Endothelial cell of umbilical vein (primary cell): ENCODE measurements around the gene AP3S2. TPM values are rescaled to one million over a fixed set of nuclear protein-coding genes. Genes with fewer than 3 reads are reported as not detected.

Source experiments
- BruUV-seq: library from RNA; stranded (reverse); fragments of 400-500 nt; replicated peaks from 2 replicates; lab custom pipeline; 2021; lab: Mats Ljungman, UMichigan
- CTCF ChIA-PET: fragments of 300-600, 350-600 bp; sonication (Branson Sonifier 250); formaldehyde crosslinking; loops from one replicate; lab custom pipeline; 2021; ENCODE audit warnings: antibody characterized with exemption, inconsistent platforms; lab: Charles Lee
- POLR2A ChIA-PET: fragments of 300-600, 350-600 bp; sonication (Branson Sonifier 250); formaldehyde crosslinking; loops from one replicate; lab custom pipeline; 2021; ENCODE audit warnings: antibody characterized with exemption, inconsistent platforms; lab: Charles Lee
- DNase-seq: peaks from one replicate; pipeline ENCODE4 v3.0.0-alpha.2; 2011; ENCODE audit warnings: low read depth, low spot score
- FAIRE-seq: peaks from 2 replicates; lab custom pipeline; 2011; peaks lifted over from hg19 to GRCh38; lab: Jason Lieb, UNC
- H2AFZ ChIP-seq: 2 replicates; pipeline ENCODE4 v1.6.0; 2012; ENCODE audit warnings: low read depth, low read length, control low read depth, inconsistent platforms
- H3K27ac ChIP-seq: 2 replicates; pipeline ENCODE4 v1.5.1; 2011; ENCODE audit warnings: low read depth, mild to moderate bottlenecking, control low read depth, low read length, moderate library complexity; ENCODE audit not compliant: insufficient read depth
- H3K27me3 ChIP-seq, 2 experiments: 2 replicates each; pipeline versions ENCODE4 v1.6.0 to v1.6.1; 2011; ENCODE audit warnings: low read length in 2 of 2, mixed read lengths in 1 of 2; ENCODE audit not compliant: control insufficient read depth in 2 of 2, insufficient read depth in 2 of 2
- H3K36me3 ChIP-seq, 2 experiments: 2 replicates in 1 of 2; 3 replicates in 1 of 2; pipeline ENCODE4 v1.5.1; 2011; ENCODE audit warnings: low read length in 2 of 2, mild to moderate bottlenecking in 1 of 2, moderate library complexity in 1 of 2; ENCODE audit not compliant: control insufficient read depth in 2 of 2, insufficient read depth in 2 of 2; ENCODE audit errors: extremely low read depth in 1 of 2
- H3K4me1 ChIP-seq: 3 replicates; pipeline ENCODE4 v1.5.1; 2011; ENCODE audit warnings: mild to moderate bottlenecking, low read length; ENCODE audit not compliant: control insufficient read depth, insufficient read depth; ENCODE audit errors: extremely low read depth
- H3K4me2 ChIP-seq: 2 replicates; pipeline ENCODE4 v1.6.1; 2011; ENCODE audit warnings: low read length, control low read depth, mixed read lengths; ENCODE audit not compliant: insufficient read depth
- H3K4me3 ChIP-seq, 3 experiments: fragments of 200-600 bp in 1 of 3; sonication (generic), shearing (Covaris generic) in 1 of 3; replicated peaks in 1 of 3; 2 replicates each; pipeline ENCODE4 v1.5.1; 2011 to 2016; ENCODE audit warnings: control low read depth in 3 of 3, low read length in 3 of 3, mild to moderate bottlenecking in 2 of 3, inconsistent platforms in 1 of 3, low read depth in 1 of 3, moderate library complexity in 1 of 3; ENCODE audit not compliant: insufficient read depth in 1 of 3
- H3K79me2 ChIP-seq: 2 replicates; pipeline ENCODE4 v1.6.0; 2012; ENCODE audit warnings: low read length, inconsistent platforms; ENCODE audit not compliant: control insufficient read depth, insufficient read depth
- H3K9ac ChIP-seq: replicated peaks from 2 replicates; pipeline ENCODE3; 2011; ENCODE audit warnings: low read length, control low read depth; ENCODE audit not compliant: insufficient read depth; ENCODE audit errors: extremely low read depth
- H3K9me1 ChIP-seq: replicated peaks from 3 replicates; pipeline ENCODE4 v1.6.0; 2011; ENCODE audit warnings: mild to moderate bottlenecking, low read length; ENCODE audit not compliant: control insufficient read depth, insufficient read depth; ENCODE audit errors: extremely low read depth
- H3K9me3 ChIP-seq: replicated peaks from 2 replicates; pipeline ENCODE4 v1.5.1; 2012; ENCODE audit warnings: low read length, inconsistent platforms; ENCODE audit not compliant: control insufficient read depth, insufficient read depth
- H4K20me1 ChIP-seq: replicated peaks from 2 replicates; pipeline ENCODE3; 2011; ENCODE audit warnings: mild to moderate bottlenecking, low read length; ENCODE audit not compliant: control insufficient read depth, insufficient read depth; ENCODE audit errors: extremely low read depth
- CTCF ChIP-seq, 2 donors: IDR thresholded peaks; 1 replicate in 1 of 2; 2 replicates in 1 of 2; pipeline ENCODE4 v1.5.1; 2011; ENCODE audit warnings: low read length in 2 of 2, mild to moderate bottlenecking in 2 of 2, moderate library complexity in 2 of 2, control low read depth in 1 of 2, inconsistent platforms in 1 of 2, low read depth in 1 of 2; ENCODE audit not compliant: insufficient read depth in 1 of 2; ENCODE audit errors: extremely low read depth in 1 of 2
- EZH2 ChIP-seq: IDR thresholded peaks from 2 replicates; pipeline ENCODE4 v1.6.1; 2012; ENCODE audit warnings: borderline replicate concordance, low read depth, mild to moderate bottlenecking, moderate library complexity, low read length, inconsistent platforms; ENCODE audit not compliant: severe bottlenecking
- FOS ChIP-seq: IDR thresholded peaks from 2 replicates; pipeline ENCODE4 v1.6.1; 2011; ENCODE audit warnings: mild to moderate bottlenecking, low read length, moderate library complexity, borderline replicate concordance; ENCODE audit not compliant: insufficient read depth
- GATA2 ChIP-seq: IDR thresholded peaks from 2 replicates; pipeline ENCODE4 v1.7.0; 2011; ENCODE audit warnings: low read depth, mild to moderate bottlenecking, moderate library complexity, mixed read lengths, low read length; ENCODE audit not compliant: insufficient read length, insufficient read depth
- JUN ChIP-seq: IDR thresholded peaks from 2 replicates; pipeline ENCODE4 v1.6.1; 2011; ENCODE audit warnings: borderline replicate concordance, low read depth; ENCODE audit not compliant: insufficient read length, insufficient read depth
- MAX ChIP-seq: IDR thresholded peaks from 2 replicates; pipeline ENCODE4 v1.6.1; 2011; ENCODE audit not compliant: insufficient read depth, insufficient read length
- MYC ChIP-seq: IDR thresholded peaks from one replicate; pipeline ENCODE4 v1.6.1; 2011; ENCODE audit warnings: mild to moderate bottlenecking, low read depth, low read length
- POLR2A ChIP-seq: IDR thresholded peaks from 2 replicates; pipeline ENCODE4 v1.6.1; 2012; ENCODE audit warnings: low read depth, mild to moderate bottlenecking, control low read depth, low read length
- POLR2AphosphoS5 ChIP-seq: IDR thresholded peaks from 2 replicates; pipeline ENCODE4 v1.6.1; 2012; ENCODE audit warnings: low read depth, mild to moderate bottlenecking, control low read depth, low read length, moderate library complexity; ENCODE audit not compliant: insufficient read depth
- dilution Hi-C: fragments of 300-500 bp; cut with MboI; formaldehyde crosslinking; loops from one replicate; pipeline ENCODE4 v1.15.0; 2019; ENCODE audit warnings: low sequenced_read_pairs; ENCODE audit not compliant: extremely low pct_ligation_motif_present
- intact Hi-C: fragments of 100-400 bp; cut with micrococcal nuclease; formaldehyde crosslinking; loops from one replicate; pipeline ENCODE4 v1.10.0; 2022
- polyA plus RNA-seq, 4 experiments: library from polyadenylated mRNA; depleted of rRNA in 3 of 4; stranded (reverse) in 3 of 4; unstranded in 1 of 4; fragments of >200 nt; gene quantifications; 2 replicates each; pipeline versions ENCODE4 v1.2.1 to v1.2.3, GENCODE V29; 2011 to 2012; ENCODE audit warnings: missing spikeins in 1 of 4
- total RNA-seq: library from RNA; stranded (reverse); gene quantifications from 2 replicates; pipeline ENCODE4 v1.2.3, GENCODE V29; 2021

AP3S2 gene
- total and polyA plus RNA-seq, 2 donors (not counting 3 experiments of a cell fraction or from before 2014, with no cell fraction given): 14.6 to 31.1 TPM

- FAIRE-seq: no peak
- no peak for DNase-seq
- peaks cover 17% of the 10 kb centered on the region for H3K4me1 ChIP-seq
- no TSS peak for BruUV-seq
- peaks cover 16% of the 10 kb centered on the region for H3K79me2 ChIP-seq
- peak overlapping the region; percentile 21 for H3K9ac ChIP-seq
- intact Hi-C loops: loop anchor here (1.0 to 2.0 kb wide), 3 partner anchors 10 to 25 kb away; partner anchors contain the start of gene MESP2
- H3K27me3 ChIP-seq: no peaks in the 10 kb centered on the region
- H2AFZ ChIP-seq: no peak overlapping the region
- POLR2A ChIA-PET: interaction anchor here (1.3 kb wide), 2 partner anchors 11 to 13 kb away, joined by 3 read pairs; partner anchors contain the start of gene ANPEP
- dilution Hi-C loops: no loop called here
- H3K9me3 ChIP-seq: no peaks in the 10 kb centered on the region
- peaks cover 27 to 62% of the 10 kb centered on the region in 2 experiments for H3K36me3 ChIP-seq
- CTCF ChIA-PET: interaction anchor here (1.2 to 3.4 kb wide), 4 partner anchors 41 to 87 kb away, joined by 3 to 28 read pairs (median 7); no protein-coding TSS in a partner anchor
- H4K20me1 ChIP-seq: no peaks in the 10 kb centered on the region
- H3K4me3 ChIP-seq: no peak overlapping the region
- H3K4me2 ChIP-seq: no peak overlapping the region
- no peaks in the 10 kb centered on the region for H3K9me1 ChIP-seq
- peak overlapping the region; percentile 65 for H3K27ac ChIP-seq
- TF ChIP-seq MYC (no peak), POLR2AphosphoS5 (no peak)
These were observed 92.2 kb downstream of the AP3S2 start for GRCh38 chr15:89801471-89802195.

- TF ChIP-seq EZH2: no peak
- no peak for TF ChIP-seq POLR2AphosphoS5
- TF ChIP-seq MYC: no peak
- TF ChIP-seq CTCF (IDR thresholded peaks at IDR 0.05; ENCODE audit: extremely low read depth in 1 of 2, insufficient read depth in 1 of 2, low read depth in 1 of 2, low read length in 2 of 2): no peak
- no peak for TF ChIP-seq POLR2A
- TF ChIP-seq GATA2: no peak
- TF ChIP-seq JUN: no peak
- no peak for TF ChIP-seq FOS
- no peak for TF ChIP-seq MAX
- Histone ChIP-seq H3K4me3 (no peak overlapping the region), H3K36me3 (peaks cover 24 to 52% of the 10 kb centered on the region in 2 experiments), H3K9me3 (no peaks in the 10 kb centered on the region), H3K9me1 (no peaks in the 10 kb centered on the region), H3K4me2 (no peak overlapping the region), H3K27me3 (no peaks in the 10 kb centered on the region), H3K27ac (no peak overlapping the region), H4K20me1 (no peaks in the 10 kb centered on the region), H2AFZ (no peak overlapping the region), H3K9ac (no peak overlapping the region), H3K4me1 (peaks cover 30% of the 10 kb centered on the region), H3K79me2 (peaks cover 8% of the 10 kb centered on the region)
- BruUV-seq: no TSS peak
- intact Hi-C loops (no loop called here), dilution Hi-C loops (no loop called here)
- ChIA-PET CTCF (interaction anchor here (1.1 to 3.1 kb wide), 2 partner anchors 39 to 75 kb away, joined by 4 to 12 read pairs; no protein-coding TSS in a partner anchor), POLR2A (no interaction called here)
- DNase-seq (no peak), FAIRE-seq (no peak)
These were observed 93.8 kb downstream of the AP3S2 start for GRCh38 chr15:89799918-89800498.
